Measurements from ENCODE around the gene ITSN2.

Gene ITSN2

GRCh38 chr2:24253303-24253919, 106.9 kb downstream of the ITSN2 start:
- DNase-seq (ENCODE audit: low read depth): no peak
- no peak overlapping the region for H3K4me3 ChIP-seq (ENCODE audit: low read depth, low read length)
- TF ChIP-seq, protein P1, sequence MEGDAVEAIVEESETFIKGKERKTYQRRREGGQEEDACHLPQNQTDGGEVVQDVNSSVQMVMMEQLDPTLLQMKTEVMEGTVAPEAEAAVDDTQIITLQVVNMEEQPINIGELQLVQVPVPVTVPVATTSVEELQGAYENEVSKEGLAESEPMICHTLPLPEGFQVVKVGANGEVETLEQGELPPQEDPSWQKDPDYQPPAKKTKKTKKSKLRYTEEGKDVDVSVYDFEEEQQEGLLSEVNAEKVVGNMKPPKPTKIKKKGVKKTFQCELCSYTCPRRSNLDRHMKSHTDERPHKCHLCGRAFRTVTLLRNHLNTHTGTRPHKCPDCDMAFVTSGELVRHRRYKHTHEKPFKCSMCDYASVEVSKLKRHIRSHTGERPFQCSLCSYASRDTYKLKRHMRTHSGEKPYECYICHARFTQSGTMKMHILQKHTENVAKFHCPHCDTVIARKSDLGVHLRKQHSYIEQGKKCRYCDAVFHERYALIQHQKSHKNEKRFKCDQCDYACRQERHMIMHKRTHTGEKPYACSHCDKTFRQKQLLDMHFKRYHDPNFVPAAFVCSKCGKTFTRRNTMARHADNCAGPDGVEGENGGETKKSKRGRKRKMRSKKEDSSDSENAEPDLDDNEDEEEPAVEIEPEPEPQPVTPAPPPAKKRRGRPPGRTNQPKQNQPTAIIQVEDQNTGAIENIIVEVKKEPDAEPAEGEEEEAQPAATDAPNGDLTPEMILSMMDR (IDR thresholded peaks at IDR 0.05; ENCODE audit: control insufficient read depth, extremely low read depth, insufficient read depth): no peak

DNA sequence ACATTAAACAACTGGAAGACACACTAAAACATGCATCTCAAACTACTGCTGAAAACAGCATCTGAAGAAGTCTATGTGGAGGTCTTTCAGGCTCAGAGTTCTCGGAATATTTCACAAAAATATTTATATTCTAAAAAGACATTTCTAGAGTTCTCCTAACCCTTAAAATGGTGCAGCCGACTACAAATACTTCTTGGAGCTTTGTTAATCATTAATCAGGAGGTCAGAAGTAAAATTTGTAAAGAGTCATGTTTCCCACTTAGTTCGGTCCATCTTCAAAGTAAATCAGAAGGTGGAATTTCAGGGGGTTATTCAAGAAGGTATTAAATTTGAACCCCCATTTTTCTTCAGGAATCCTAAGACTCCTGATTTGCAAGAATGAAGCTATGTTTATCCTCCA, 112.7 kb downstream of the ITSN2 start:
- TF ChIP-seq, protein P1 (IDR thresholded peaks at IDR 0.05; ENCODE audit: control insufficient read depth, extremely low read depth, insufficient read depth): no peak
- no peak overlapping the region for H3K4me3 ChIP-seq (ENCODE audit: low read depth, low read length)
- DNase-seq (ENCODE audit: low read depth): no peak

DNA sequence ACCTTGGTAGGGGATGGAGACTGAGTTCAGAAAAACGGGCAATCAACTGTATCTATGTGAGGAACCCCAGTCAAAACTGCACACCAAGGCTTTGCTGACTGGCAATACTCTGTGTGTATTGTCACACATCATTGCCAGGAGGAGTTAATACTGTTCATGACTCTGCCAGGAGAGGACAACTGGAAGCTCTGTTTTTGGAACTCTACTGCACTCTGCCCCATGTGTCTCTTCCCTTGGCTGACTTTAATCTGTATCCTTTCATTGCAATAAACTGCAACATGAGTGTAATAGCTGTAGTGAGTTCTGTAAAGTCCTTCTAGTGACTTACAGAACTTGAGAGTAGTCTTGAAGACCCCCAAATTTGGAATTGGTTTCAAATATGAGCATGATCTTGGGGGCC, 113.2 kb downstream of the ITSN2 start:
- TF ChIP-seq, protein P1 (IDR thresholded peaks at IDR 0.05; ENCODE audit: control insufficient read depth, extremely low read depth, insufficient read depth): no peak
- no peak for DNase-seq (ENCODE audit: low read depth)
- no peak overlapping the region for H3K4me3 ChIP-seq (ENCODE audit: low read depth, low read length)

DNA sequence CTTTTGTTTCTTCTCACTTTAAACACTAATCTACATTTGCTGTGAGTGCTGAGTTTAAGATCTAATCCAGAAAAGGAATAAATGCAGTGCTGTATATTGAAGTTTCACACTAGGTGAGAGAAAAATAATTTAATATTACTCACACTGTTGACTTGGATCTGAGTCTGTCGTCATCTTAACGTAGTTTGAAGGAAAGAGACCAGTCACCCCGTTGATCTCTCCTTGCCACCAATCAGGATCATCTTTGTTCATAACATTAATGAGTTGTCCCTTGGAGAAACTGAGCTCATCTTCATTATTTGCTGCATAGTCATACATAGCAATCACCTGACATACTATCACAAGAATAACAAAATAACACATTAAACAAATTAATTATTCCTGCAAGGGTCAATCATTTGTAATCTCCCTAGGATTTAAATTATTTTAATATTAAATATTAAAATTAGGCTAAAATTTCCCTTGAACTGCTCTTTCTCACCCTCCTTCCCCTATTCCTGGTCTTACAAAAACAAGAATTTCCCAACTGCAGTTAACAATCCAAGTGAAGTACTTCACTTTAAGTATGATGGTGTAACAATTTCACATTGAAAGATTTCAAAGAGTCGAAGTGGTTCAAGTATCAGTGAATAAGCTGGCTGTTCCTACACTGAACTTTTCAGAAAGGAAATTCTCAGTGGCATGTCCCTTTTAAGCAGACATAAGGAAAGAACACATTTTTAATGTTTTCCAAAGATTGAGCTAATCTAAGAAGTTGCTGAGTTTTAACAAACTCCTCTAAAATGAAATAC, 114.2 kb downstream of the ITSN2 start:
- TF ChIP-seq, protein P1 (IDR thresholded peaks at IDR 0.05; ENCODE audit: control insufficient read depth, extremely low read depth, insufficient read depth): no peak
- DNase-seq (ENCODE audit: low read depth): no peak
- H3K4me3 ChIP-seq (ENCODE audit: low read depth, low read length): no peak overlapping the region

GRCh38 chr2:24241528-24241927, 118.8 kb downstream of the ITSN2 start:
- DNase-seq (ENCODE audit: low read depth): no peak
- TF ChIP-seq, protein P1 (IDR thresholded peaks at IDR 0.05; ENCODE audit: control insufficient read depth, extremely low read depth, insufficient read depth): no peak

DNA sequence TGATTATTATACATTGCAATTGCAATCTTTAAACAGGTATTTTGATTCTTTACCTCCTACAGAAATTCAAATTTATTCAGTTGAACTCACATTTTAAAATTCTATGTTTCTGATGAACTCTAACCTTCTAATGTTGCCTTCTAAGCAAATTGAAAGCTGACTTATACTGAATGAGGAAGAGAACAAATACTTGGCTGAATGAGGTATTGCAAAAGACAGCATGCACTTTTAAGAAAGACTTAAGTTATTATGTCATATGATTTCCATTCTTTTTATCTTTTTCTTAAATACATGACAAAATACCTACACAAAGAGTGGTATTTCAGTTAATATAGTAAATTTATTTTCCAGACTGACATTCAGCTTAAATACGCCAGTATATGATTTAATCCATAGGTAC, 120.8 kb downstream of the ITSN2 start:
- TF ChIP-seq, protein P1 (IDR thresholded peaks at IDR 0.05; ENCODE audit: control insufficient read depth, extremely low read depth, insufficient read depth): no peak
- H3K4me3 ChIP-seq (ENCODE audit: low read depth, low read length): no peak overlapping the region
- DNase-seq (ENCODE audit: low read depth): no peak

More at GRCh38 chr2:24241528-24241927, 118.8 kb downstream of the ITSN2 start:
- no peak overlapping the region for H3K4me3 ChIP-seq (ENCODE audit: low read depth, low read length)

Data from LNCaP clone FGC (cell line).